Activated CD4-positive, alpha-beta T cell treated with anti-CD3 and anti-CD28 coated beads, Interleukin-10, Interleukin-2, amounts not matched to agents 100 ng/mL and 50 ng/mL, durations not matched to agents 16 hours and 8 hours (primary cell): ENCODE results near the gene RSBN1.
A peak's percentile ranks its signal among the peaks of the same experiment; 100 is the strongest.

Source experiments
- DNase-seq: peaks from one replicate; pipeline ENCODE4 v3.0.0-alpha.2; 2020

The RSBN1 gene

DNA sequence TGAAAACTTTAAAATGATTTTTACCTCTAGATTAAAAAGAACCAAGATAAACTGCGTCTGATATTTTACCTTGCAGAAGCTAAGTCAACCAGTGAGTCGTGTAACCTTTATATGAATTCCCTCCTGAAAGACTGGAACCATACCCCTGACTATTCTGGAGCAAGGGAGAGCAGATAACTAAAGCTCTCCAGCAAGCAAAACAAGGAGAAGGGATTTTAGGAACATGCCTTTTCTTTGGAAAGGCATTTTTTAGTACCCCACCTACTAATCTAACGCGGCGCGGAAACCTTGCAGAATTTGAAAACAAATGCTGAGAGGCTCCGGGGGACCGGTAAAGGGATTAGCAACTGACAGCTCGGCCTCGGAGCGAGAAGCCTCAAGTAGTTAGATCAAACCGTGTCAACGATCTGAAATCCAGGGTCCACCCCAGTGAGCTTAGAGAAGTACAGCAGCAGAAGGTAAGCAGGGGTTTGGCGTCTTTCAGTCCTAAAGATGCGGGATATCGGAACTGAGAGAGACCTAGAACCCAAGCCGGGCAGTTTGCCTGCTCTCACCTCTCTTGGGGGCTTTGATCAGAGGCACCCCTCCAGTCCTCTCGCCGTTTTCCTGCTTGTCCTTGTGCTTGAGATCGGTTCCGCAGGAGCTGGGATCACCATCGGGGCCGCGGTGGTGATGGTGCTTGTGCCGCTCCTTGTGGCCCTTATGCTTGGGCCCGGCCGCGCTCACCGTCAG is 954 bp downstream of the RSBN1 start:
- DNase-seq: peak; percentile 38

DNA sequence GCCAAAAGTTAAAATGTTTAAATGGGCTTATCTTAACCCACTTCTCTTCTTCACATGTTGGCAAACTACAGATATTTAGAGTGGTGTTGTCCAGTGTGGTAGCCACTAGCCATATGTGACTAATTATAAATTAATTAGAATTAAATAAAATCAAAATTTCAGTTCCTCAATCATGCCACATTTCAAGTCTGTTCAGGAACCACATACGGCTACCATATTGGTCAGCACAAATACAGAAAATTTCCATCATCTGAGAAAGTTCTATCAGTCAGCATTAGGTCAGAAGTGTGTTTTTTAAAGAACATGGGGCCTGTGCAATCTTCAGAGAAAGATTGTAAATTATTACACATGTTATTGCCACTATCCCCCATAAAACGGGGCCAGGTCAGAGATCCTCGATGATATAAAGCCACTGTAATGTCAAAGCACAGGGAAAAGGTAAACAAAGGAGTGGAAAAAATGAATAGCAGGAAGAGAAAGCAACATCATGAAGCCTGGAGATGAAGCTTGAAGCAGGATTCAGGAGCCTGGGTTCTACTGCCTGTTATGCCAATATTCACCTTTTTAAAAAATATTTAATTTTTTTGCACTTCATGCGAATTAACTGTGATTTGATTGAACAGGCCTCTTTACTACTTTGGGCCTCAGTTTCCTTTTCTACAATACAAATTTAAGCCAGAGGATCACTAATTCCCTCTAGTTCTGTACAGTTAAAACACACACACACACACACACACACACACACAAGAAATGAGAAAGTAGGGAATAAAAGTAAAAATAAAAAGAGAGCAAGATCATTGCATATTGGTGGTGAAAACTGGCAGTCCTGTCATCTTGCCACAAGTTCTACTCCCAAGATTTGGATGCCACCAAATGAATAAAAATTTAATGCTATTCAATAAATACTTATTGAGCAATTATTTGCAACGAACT is 2.3 kb downstream of the RSBN1 start:
- no peak for DNase-seq

DNA sequence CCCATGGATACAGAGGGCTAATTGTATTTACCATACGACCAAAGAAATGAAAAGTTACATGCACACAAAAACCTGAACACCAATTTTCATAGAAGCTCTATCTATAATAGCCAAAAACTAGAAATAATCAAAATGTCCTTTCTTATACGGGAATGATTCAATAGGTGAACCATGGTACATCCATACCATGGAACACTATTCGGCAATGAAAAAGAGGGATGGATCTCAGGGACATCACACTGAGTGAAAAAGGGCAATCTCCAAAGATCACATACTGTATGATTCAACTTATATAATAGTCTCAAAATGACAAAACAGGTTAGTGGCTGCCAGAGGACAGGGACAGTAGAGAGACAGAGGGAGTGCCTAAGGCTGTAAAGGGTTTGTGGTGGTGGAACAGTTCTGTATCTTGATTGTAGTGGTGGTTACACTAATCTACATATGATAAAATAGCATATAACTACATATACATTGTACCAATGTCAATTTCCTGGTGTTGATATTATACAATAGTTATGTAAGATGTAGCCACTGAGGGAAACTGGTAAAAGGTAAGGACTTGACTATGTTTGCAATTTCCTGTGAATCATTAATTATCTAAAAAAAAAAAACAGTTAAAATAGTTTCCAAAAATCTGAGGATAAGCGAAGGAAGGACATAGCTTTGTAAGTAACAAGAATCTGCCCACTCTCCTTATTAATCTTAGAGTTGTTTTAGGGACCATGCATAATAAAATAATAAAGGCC is 3.7 kb downstream of the RSBN1 start:
- DNase-seq: peak; percentile 17

DNA sequence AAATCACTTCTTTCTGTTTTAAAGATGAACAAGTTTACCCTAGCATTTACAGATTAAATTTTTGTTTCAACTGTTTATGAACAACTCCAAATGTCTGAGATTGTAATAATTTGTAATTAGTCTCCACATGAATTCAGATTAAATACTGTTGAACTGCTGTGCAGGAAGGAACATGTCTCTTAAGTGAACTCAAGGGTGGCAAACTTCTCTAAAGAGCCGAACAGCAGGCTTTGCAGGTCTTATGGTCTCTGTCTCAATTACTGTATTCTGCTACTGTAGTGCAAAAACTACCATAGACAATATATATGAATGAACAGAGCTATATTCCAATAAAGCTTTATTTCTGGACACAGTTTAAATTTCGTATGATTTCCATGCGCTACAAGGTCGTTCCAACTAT is 6.6 kb downstream of the RSBN1 start:
- DNase-seq: no peak

DNA sequence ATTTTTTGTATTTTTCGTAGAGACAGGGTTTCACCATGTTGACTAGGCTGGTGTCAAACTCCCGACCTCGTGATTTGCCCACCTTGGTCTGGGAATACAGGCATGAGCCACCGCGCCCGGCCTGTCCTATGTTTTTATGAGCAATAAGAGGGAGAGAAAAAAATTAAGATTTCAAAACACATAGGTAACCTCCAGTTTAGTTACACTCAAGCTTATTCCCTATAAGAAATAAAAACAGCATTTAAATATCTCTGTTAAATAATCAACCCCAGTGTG is 7.1 kb downstream of the RSBN1 start:
- no peak for DNase-seq

DNA sequence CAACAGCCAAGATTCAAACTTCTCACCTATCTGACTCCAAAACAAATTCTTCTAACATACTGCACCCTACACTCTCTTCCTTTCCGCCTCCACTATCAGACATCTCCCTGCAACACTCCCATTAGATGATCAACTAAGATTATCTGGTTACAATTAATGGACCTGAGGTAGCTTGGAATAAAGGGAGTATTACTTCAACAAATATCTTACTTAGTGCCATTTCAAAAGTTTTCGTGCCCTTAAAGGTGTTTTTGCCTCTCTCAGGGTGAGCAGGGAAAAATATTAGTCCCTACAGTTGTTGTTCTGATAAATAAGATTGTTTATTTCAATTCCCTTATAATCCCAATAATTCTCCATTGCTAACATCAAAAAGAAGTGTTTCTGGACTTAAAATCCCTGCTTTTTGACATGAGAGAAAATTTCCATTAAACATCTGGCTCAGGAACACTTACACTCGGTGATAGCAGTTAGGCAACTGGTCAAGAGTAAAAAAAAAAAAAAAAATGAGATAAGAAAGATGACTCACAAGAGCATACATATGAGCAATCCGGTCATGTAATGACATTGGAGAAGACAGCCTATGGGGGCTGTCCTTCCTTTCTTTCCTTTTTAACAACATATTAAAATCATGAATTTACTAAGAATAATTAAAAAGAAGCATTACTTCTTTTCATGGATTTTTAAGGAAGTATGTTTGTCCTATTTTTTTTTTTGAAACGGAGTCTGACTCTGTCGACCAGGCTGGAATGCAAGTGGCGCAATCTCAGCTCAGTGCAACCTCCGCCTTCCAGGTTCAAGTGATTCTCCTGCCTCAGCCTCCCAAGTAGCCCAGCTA is 7.6 kb downstream of the RSBN1 start:
- peak; percentile 39 for DNase-seq

DNA sequence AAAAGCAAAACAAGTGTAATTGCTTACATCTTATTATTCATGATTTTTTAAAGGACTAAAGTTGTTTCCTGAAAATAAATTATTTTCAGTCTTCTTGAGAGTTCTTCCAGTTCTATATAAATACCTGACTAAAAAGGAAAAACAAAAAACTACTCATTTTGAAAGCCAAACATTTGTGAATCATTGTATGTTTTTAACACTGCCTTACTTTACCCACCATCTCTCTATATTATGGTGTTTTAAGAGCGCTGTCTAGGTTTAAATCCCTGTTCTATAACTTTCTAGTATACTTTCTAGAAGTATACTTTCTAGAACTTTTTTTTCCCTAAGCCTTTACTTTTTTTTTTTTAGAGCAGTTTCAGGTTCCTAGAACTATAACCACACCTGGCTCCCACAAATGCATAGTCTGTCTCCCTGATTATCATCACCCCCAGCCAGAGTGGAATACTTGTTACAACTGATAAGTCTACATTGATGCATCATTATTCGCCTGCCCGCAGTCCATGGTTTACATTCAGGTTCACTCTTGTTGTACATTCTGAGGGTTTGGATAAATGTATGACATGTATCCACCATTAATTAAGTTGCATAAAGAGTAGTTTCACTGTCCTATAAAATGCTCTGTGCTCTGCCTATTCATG is 9.8 kb downstream of the RSBN1 start:
- DNase-seq: peak; percentile 47

DNA sequence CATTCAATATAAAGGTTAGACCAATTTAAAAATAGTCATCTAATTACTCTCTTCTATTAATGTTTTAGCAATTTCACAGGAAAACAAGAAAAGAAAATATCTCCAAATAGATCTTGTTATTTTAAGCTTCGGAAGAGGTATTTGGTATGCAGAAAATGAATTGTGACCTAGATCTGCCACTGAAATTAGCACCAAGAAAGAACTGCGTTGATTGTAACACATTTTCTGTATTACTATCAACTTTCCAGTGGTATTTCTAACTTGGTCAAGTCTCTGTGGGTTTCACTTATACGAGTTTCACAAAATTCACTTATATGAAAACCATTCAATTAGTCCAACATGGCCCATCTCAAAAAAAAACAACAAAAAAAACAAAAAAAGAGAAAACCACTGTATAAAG is 11.8 kb downstream of the RSBN1 start:
- peak; percentile 26 for DNase-seq

DNA sequence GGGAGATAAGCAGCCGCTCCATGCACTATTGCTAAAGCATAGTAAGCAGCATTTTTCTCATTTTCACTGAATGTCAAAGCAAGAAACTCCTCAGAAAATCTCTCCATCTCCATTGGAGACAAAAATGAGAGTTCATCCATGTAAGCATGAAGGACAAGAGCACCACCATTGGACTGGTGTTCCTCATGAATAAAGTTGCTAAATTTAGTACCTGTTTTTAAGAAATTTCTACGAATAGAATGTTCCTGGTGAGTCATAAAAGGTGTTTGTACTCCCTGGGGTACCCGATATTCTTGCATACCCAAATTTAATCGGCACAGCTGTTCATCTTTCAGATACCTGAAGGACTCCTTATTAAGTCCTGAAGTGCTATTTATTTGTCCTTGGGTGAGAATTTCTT is 14.8 kb downstream of the RSBN1 start:
- no peak for DNase-seq

DNA sequence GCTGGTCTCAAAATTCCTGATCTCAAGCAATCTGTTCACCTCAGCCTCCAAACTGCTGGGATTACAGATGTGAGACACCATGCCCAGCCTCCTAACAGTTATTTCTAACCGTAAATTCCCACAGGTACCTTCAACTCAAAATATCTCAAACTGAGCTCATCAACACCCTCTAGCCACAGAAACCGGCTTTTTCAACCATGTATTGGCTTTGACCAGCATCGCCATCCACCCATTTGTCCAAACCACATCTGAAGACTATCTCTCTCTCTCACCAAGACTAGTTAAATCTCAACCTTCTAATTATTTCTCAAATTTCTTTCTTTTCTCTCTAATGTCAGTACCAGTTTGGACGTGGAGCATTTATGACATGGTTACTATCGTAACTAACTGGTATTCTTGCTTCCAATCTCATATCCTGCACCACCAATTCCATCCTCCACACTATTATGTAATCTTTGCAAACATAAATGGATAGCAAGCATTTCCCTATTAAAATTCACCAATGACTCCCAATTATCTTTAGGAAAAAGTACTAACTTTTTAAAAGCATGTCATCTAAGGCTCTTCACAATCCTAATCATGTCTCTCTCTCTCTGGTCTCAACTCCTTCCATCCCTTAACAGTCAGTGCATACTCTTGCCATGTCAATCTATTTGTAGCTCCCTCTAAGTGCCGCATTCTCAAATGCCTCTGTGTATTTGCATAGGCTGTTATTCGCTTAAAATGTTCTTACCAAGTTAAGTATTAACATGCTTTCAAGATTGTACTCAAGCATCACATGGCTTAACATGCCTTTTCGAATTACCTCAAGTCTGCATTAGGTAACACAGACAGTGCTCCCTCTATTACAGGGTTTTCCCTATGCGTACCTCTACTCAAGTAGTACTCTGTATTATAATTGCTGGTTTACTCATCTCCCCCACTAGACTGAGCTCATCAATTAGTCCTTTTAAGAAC is 18.1 kb downstream of the RSBN1 start:
- DNase-seq: no peak

DNA sequence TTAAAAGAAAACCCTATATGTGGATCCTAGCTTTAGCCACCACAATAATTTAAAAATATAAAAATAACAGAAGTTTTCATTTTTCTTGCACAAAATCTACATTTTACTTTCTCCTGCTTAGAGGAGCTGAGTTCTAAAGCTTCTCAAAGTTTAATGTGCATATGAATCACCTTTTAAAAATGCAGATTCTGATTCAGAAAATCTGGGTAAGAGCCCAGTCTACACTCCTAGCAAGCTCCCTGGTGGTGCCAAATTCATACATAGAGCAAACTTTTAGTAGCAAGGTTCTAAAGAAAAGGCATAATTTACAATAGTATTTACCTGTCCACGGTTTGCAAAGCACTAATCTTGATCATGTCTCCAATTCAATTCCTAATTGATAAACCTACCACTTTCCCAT is 19.3 kb downstream of the RSBN1 start:
- no peak for DNase-seq

DNA sequence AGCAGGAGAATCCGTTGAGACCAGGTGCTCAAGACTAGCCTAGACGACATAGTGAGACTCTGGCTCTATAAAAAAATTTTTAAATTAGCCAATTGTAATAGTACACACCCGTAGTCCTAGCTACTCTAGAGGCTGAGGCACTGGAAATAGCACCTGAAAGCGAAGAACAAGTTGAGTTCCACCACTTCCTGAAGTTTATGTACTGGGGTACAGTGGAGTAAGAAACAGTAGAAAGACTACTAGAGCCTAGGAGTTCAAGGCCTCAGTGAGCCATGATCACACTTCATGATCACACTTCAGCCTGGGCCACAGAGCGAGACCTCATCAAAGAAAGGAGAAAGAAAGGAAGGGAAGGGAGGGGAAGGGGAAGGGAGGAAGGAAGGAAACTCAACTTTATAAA is 19.8 kb downstream of the RSBN1 start:
- no peak for DNase-seq

DNA sequence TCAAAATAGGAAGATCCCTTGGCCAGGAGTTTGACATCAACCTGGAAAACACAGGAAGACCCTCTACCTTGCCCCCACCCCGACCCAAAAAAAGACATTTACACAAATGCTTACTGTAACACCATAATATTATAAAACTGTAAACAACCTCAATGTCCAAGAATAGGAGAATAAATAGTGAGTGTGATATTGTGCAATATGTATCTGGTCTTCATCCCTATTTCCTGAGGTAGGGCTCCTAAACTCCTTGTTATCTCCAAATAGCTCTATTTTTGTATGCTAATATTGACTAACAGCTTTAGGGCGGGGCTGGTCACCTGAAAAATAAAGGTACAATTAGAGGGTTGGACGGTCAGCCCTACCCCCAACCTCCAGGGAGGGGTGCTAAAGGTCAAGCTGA is 23.5 kb downstream of the RSBN1 start:
- no peak for DNase-seq

DNA sequence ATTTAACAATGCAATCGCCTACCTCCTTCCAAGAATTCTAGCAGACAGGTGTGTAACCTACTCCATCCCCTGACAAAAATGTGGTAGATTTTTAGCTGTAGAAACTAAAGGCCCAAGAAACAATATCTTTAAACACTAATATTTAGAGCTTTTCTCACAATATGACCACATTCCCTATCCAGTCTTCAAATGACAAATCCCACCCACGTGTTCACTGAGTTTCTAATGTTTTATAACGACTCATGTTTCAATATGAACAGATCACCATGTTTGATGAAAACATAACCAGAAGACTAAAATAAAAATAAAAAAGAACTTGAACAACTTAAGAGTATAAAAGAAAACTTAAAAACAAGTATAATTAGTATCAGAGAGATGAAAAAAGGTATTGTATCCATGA is 24.6 kb downstream of the RSBN1 start:
- DNase-seq: no peak

DNA sequence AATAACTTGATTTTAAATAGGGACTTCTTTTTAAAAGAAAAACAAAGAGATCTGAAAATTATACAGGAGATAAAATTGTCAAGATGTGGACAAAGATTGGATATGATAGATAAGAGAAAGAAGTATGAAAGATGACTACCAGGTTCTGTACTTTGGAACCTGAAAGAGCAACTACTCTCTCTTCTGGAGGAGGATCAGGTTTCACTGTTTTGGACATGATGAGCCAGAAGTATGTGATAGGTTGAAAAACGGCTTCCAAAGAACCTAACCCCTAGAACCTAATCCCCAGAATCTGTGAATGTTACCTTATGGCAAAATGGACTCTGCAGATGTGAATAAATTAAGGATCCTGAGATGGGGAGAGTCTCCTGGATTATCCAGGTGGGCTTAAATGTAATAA is 26.2 kb downstream of the RSBN1 start:
- DNase-seq: no peak

DNA sequence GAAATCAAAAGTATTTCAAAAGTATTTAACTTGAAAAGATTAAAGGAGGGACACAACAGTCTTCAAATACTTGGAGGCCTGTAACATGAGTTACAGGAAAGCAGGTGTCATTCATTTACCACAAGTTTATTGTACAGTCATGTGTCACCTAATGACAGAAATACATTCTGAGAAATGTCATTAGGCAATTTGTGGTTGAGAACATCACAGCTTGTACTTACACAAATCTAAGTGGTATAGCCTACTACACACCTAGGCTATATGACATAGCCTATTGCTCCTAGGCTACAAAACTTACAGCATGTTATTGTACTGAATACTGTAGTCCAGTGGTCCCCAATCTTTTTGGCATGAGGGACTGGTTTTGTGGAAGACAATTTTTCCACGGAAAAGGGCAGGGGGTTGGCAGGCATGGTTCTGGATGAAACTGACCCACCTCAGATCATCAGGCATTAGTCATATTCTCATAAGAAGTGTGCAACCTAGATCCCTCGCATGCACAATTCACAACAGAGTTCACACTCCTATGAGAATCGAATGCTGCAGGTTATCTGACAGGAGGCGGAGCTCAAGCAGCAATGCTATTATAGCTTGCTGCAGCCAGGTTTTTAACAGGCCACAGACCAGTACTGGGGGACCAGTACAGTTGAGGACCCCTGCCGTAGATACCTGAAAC is 28.0 kb downstream of the RSBN1 start:
- peak; percentile 74 for DNase-seq

DNA sequence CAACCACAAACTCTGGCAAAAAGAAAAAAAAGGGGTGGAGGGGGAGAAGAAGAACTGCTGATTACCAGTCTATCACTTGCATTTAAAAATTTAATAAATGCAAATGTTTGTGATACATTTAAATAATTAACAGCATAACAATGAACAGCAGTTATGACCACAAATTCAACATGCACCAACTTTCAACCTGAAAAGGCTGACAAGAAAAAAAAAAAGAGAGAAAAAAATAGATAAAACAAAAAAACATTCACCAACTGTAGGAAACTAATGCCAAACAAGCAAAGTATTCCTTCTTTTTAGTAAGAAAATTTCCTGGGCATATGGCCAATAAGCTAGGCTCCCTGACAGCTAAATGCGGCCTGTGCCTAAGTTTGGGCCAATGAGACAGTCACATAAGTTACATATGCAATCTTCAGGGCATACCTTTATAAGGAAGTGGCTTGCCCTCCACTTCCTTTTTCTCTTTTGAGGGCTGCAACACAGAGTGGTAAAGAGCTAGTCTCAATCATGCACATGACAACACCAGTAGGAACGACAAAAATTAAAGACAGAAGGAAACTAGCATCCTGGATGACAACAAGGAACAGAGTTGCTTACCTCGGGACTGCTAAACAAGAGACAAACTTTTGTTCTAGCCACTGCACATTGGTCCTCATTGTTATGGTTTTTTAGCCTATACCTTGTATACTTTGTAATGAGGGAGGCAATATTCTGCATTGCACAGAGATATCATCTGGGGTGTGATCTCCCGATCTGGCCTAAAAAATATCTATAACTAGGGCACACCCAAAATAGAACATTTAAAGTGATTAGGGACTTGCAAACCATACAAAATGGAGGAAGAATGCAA is 28.8 kb downstream of the RSBN1 start:
- peak; percentile 83 for DNase-seq

DNA sequence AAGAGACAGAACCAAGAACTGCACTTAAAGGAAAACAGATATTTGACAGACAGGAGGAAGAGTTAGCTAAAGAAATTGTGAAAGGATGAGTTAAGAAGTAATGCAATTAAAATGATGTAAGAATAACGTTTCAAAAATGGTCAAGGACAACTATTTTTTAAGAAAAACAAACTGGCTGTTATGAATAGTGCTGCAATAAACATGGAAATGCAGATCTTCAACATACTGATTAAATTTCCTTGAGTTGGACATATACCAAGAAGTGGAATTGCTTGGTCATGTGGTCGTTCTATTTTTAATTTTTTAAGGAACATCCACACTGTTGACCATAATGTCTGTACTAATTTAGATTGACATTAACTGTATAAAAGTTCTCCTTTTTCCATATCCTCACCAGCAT is 29.9 kb downstream of the RSBN1 start:
- no peak for DNase-seq

DNA sequence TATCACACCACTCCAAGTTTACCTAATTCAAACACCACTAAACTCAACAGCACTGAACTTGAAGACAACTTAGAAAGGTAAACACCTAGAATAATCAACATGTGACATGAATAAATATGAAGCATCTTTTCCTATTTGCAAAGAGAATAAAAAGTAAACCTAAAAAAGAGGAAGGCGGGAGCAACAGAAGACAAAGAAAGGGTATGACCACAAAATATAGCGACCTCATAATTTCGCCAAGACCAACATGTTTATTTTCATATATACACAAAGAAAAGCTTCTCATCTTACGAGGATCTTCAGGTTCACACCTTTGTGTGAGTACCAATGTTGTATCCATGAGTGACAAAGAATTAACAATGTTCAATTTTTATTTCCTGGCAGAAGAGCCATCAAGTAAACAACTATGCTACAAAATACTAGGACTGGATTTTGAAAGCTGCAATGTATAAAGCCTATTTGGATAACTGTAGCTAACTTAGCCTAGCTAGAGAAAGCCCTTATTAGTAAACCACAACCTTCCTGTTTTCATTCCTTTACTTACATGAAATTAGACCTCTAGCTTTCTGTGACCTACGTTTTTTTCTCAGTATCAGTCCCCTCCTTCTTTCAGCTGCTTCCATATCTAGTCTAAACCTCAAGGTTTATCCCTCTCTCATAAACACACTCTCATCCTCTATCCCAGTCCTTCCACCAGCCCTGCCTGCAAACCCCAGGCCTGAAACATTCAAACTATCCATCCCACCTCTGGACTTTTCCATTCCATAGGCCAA is 31.7 kb downstream of the RSBN1 start:
- peak; percentile 46 for DNase-seq
